Measurements from ENCODE around the gene C17orf100. TPM values are rescaled to one million over a fixed set of nuclear protein-coding genes. Genes with fewer than 3 reads are reported as not detected.

Gene C17orf100
- total RNA-seq, 1 experiment from 2014 or later, result 0.70 TPM

- no peaks in the 10 kb centered on the region for H3K79me2 ChIP-seq (ENCODE audit: insufficient read depth, low read length)
- no peak overlapping the region for H2BK12ac ChIP-seq (ENCODE audit: insufficient read length, low read depth, low read length)
- H3K9ac ChIP-seq (ENCODE audit: extremely low read depth, insufficient read length, low read length), result no peak overlapping the region
- H3K27ac Mint-ChIP-seq, result no peak overlapping the region
- no peaks in the 10 kb centered on the region; a peak in 1 of 7 replicates for H3K36me3 Mint-ChIP-seq (ENCODE audit: insufficient read depth in 1 of 3, low read depth in 3 of 3)
- H3K23ac ChIP-seq (ENCODE audit: insufficient read length, low read depth, low read length), result no peak overlapping the region
- peaks cover 3 to 6% of the 10 kb centered on the region in 2 experiments; a peak in 3 of 4 replicates for H3K4me1 Mint-ChIP-seq
- H3K4me1 ChIP-seq (ENCODE audit: insufficient read depth, low read length), result no peaks in the 10 kb centered on the region
- no peak overlapping the region for H3K4ac ChIP-seq (ENCODE audit: low read depth, low read length)
- no peak overlapping the region for H4K8ac ChIP-seq (replicated peaks; ENCODE audit: insufficient read length, low read depth, low read length)
- DNase-seq, result no peak
- H2BK120ac ChIP-seq (ENCODE audit: low read depth, low read length, poor library complexity, severe bottlenecking), result no peak overlapping the region
- WGBS (ENCODE audit: extremely low coverage, insufficient read length, low lambda C conversion rate), result no CpG with 5 or more reads among the region's 11 CpGs
- no peak overlapping the region for H3K4me3 Mint-ChIP-seq
- no peak overlapping the region for H2AFZ ChIP-seq (ENCODE audit: low read length)
- H3K9me3 Mint-ChIP-seq, result no peaks in the 10 kb centered on the region
- H3K18ac ChIP-seq (ENCODE audit: insufficient read length, low read depth, low read length), result no peak overlapping the region
- H3K14ac ChIP-seq (ENCODE audit: insufficient read depth, low read length), result no peak overlapping the region; the same call in 1 of the 2 replicates
- no peaks in the 10 kb centered on the region for H4K20me1 ChIP-seq (ENCODE audit: control insufficient read depth, insufficient read depth, insufficient read length)
- no peak overlapping the region for H4K91ac ChIP-seq (ENCODE audit: insufficient read length, low read depth, low read length)
- TF ChIP-seq CTCF (conservative IDR thresholded peaks at IDR 0.05), result no peak
- no peaks in the 10 kb centered on the region for H3K27me3 ChIP-seq (ENCODE audit: insufficient read depth, low read length)
- no peaks in the 10 kb centered on the region for H3K79me1 ChIP-seq (ENCODE audit: insufficient read depth, low read depth, low read length, poor library complexity, severe bottlenecking)
- no peak overlapping the region for H3K4me2 ChIP-seq (ENCODE audit: insufficient read depth, insufficient read length, low read length)
- H3K27ac ChIP-seq (ENCODE audit: insufficient read length, low read depth, low read length), result no peak overlapping the region
- peaks cover 16% of the 10 kb centered on the region for H3K27me3 Mint-ChIP-seq (ENCODE audit: low read depth)
- H2BK5ac ChIP-seq (ENCODE audit: insufficient read length, low read length), result no peak overlapping the region
- H3K56ac ChIP-seq (ENCODE audit: insufficient read length, low read depth, low read length), result no peak overlapping the region
- H2AK5ac ChIP-seq (ENCODE audit: insufficient read length, low read length), result no peak overlapping the region
- no peak overlapping the region for H2BK15ac ChIP-seq (ENCODE audit: low read depth, low read length)
- H2BK20ac ChIP-seq (ENCODE audit: low read depth, low read length, poor library complexity, severe bottlenecking), result no peak overlapping the region
- no peaks in the 10 kb centered on the region for H3K9me3 ChIP-seq (ENCODE audit: control insufficient read depth, low read depth, low read length)
- no peak overlapping the region for H4K5ac ChIP-seq (ENCODE audit: insufficient read length, low read depth, low read length)
- no peak overlapping the region for H3T11ph ChIP-seq (ENCODE audit: low read length)
- H3K23me2 ChIP-seq (ENCODE audit: insufficient read length, low read depth, low read length, poor library complexity, severe bottlenecking), result no peaks in the 10 kb centered on the region
These were observed 46.4 kb downstream of the C17orf100 start for GRCh38 chr17:6698004-6698403.

All from H9 (cell line).